Right cardiac atrium (tissue), 5 donors: ENCODE results near the gene CTBP2. TPM values are rescaled to one million over a fixed set of nuclear protein-coding genes. Genes with fewer than 3 reads are reported as not detected.

Source experiments
- ATAC-seq, 2 donors: fragments of 200-7000 bp; cut with Tn5 transposase; one replicate each; pipeline versions ENCODE4 v1.8.0 to v1.9.1; 2020; ENCODE audit warnings: moderate library complexity in 2 of 2, mild to moderate bottlenecking in 1 of 2
- DNase-seq, 3 donors: peaks; one replicate each; pipeline ENCODE4 v3.0.0-alpha.2; 2020
- H3K27ac ChIP-seq: one replicate; pipeline ENCODE4 v1.5.1; 2013; ENCODE audit warnings: mild to moderate bottlenecking, low read length, control low read depth, moderate library complexity
- H3K27me3 ChIP-seq: one replicate; pipeline ENCODE4 v1.6.1; 2013; ENCODE audit not compliant: control insufficient read depth, insufficient read depth
- H3K4me1 ChIP-seq: one replicate; pipeline ENCODE4 v1.6.1; 2013; ENCODE audit warnings: low read length; ENCODE audit not compliant: control insufficient read depth, insufficient read depth
- H3K4me3 ChIP-seq: one replicate; pipeline ENCODE4 v1.5.1; 2013; ENCODE audit warnings: low read length, control low read depth
- H3K9me3 ChIP-seq: one replicate; pipeline ENCODE4 v1.6.1; 2013; ENCODE audit warnings: low read length; ENCODE audit not compliant: control insufficient read depth
- WGBS: extraction: QIAGEN DNeasy Blood & Tissue Kit; methylation state at CpG from one replicate; pipeline ENCODE4 v1.1.7; 2013; 5-methylcytosine and 5-hydroxymethylcytosine counted together
- intact Hi-C, 4 donors: fragments of 100-400 bp; cut with DNase I; formaldehyde crosslinking; loops; one replicate each; pipeline versions ENCODE4 v1.11.0 to v1.14.0; 2022 to 2023
- polyA plus RNA-seq: library from polyadenylated mRNA; stranded (reverse); fragments of 200-250 nt; gene quantifications from one replicate; pipeline ENCODE4 v1.2.3, GENCODE V29; 2013
- total RNA-seq, 4 donors: library from RNA; stranded (reverse); fragmentation: NEBNext Ultra II Directional; extraction: Animal tissue kit (Norgen Biotek cat#: 25700); gene quantifications; one replicate each; pipeline ENCODE4 v1.2.1, GENCODE V29; 2021
- donor health status: healthy with polysubstance abuse.
- donor health status: DM: no; HTN: yes; CAD: no.
- donor health status: DM: no; HTN: no; CAD: no.
- donor health status: DM: no; HTN: yes; CAD: no; lungs with severe emphysema.
- donor health status: DM: yes; HTN: yes; CAD: no.

Gene CTBP2
- total and polyA plus RNA-seq, 5 donors: 16.6 to 38.7 (median 37.6) TPM

- intact Hi-C loops: no loop called here
- H3K4me3 ChIP-seq: no peak overlapping the region
- H3K27ac ChIP-seq: no peak overlapping the region
- ATAC-seq (no peak), DNase-seq (no peak)
- no peaks in the 10 kb centered on the region for H3K4me1 ChIP-seq
- H3K9me3 ChIP-seq: no peaks in the 10 kb centered on the region
- H3K27me3 ChIP-seq: no peaks in the 10 kb centered on the region
- 57% methylated on average over 3 of the region's 3 CpGs for WGBS
Observed at GRCh38 chr10:125200396-125200795, 40.0 kb upstream of the CTBP2 start.

GRCh38 chr10:125199270-125199669 lies 38.9 kb upstream of the CTBP2 start:
- WGBS: 91% methylated on average over 2 of the region's 2 CpGs
- Histone ChIP-seq H3K27me3 (no peaks in the 10 kb centered on the region), H3K4me1 (no peaks in the 10 kb centered on the region), H3K9me3 (no peaks in the 10 kb centered on the region), H3K4me3 (no peak overlapping the region), H3K27ac (no peak overlapping the region)
- intact Hi-C loops: no loop called here
- ATAC-seq (no peak), DNase-seq (no peak)

- intact Hi-C loops: no loop called here
- H3K4me3 ChIP-seq: no peak overlapping the region
- H3K27me3 ChIP-seq: no peaks in the 10 kb centered on the region
- no peaks in the 10 kb centered on the region for H3K9me3 ChIP-seq
- no peak overlapping the region for H3K27ac ChIP-seq
- WGBS: 77% methylated on average over 10 of the region's 10 CpGs
- no peak for DNase-seq
- no peaks in the 10 kb centered on the region for H3K4me1 ChIP-seq
- no peak for ATAC-seq
Observed at GRCh38 chr10:125194814-125195213, 34.5 kb upstream of the CTBP2 start.

- H3K27ac ChIP-seq: no peak overlapping the region
- 85% methylated on average over 11 of the region's 11 CpGs for WGBS
- H3K4me3 ChIP-seq: no peak overlapping the region
- no peaks in the 10 kb centered on the region for H3K9me3 ChIP-seq
- intact Hi-C loops: no loop called here
- DNase-seq: no peak
- no peaks in the 10 kb centered on the region for H3K4me1 ChIP-seq
- no peak for ATAC-seq
- H3K27me3 ChIP-seq: no peaks in the 10 kb centered on the region
Observed at GRCh38 chr10:125193306-125193877, 33.0 kb upstream of the CTBP2 start.

- H3K27ac ChIP-seq: no peak overlapping the region
- DNase-seq: no peak
- 83% methylated on average over 12 of the region's 12 CpGs for WGBS
Observed at GRCh38 chr10:125192620-125193019, 32.3 kb upstream of the CTBP2 start.

GRCh38 chr10:125192005-125192404 lies 31.6 kb upstream of the CTBP2 start:
- Histone ChIP-seq H3K27ac (no peak overlapping the region), H3K4me3 (no peak overlapping the region), H3K27me3 (no peaks in the 10 kb centered on the region), H3K4me1 (no peaks in the 10 kb centered on the region), H3K9me3 (no peaks in the 10 kb centered on the region)
- no peak for DNase-seq
- ATAC-seq: no peak
- 89% methylated on average over 9 of the region's 9 CpGs for WGBS
- intact Hi-C loops: no loop called here

More at GRCh38 chr10:125192620-125193019, 32.3 kb upstream of the CTBP2 start:
- Histone ChIP-seq H3K9me3 (no peaks in the 10 kb centered on the region), H3K4me1 (no peaks in the 10 kb centered on the region), H3K27me3 (no peaks in the 10 kb centered on the region), H3K4me3 (no peak overlapping the region)
- no peak for ATAC-seq
- intact Hi-C loops: no loop called here

GRCh38 chr10:125190946-125191345 lies 30.6 kb upstream of the CTBP2 start:
- ATAC-seq: no peak
- no peak overlapping the region for H3K4me3 ChIP-seq
- H3K9me3 ChIP-seq: no peaks in the 10 kb centered on the region
- intact Hi-C loops: no loop called here
- DNase-seq: no peak
- H3K27me3 ChIP-seq: no peaks in the 10 kb centered on the region
- no peak overlapping the region for H3K27ac ChIP-seq
- WGBS: 74% methylated on average over 8 of the region's 8 CpGs
- H3K4me1 ChIP-seq: no peaks in the 10 kb centered on the region

GRCh38 chr10:125190414-125190813 lies 30.1 kb upstream of the CTBP2 start:
- 79% methylated on average over 6 of the region's 6 CpGs for WGBS
- H3K4me3 ChIP-seq: no peak overlapping the region
- intact Hi-C loops: no loop called here
- ATAC-seq: no peak
- no peak overlapping the region for H3K27ac ChIP-seq
- no peak for DNase-seq
- H3K9me3 ChIP-seq: no peaks in the 10 kb centered on the region
- no peaks in the 10 kb centered on the region for H3K4me1 ChIP-seq
- H3K27me3 ChIP-seq: no peaks in the 10 kb centered on the region

- no peaks in the 10 kb centered on the region for H3K4me1 ChIP-seq
- no peak for DNase-seq
- ATAC-seq: no peak
- 82% methylated on average over 8 of the region's 8 CpGs for WGBS
- intact Hi-C loops: no loop called here
- no peak overlapping the region for H3K4me3 ChIP-seq
- no peaks in the 10 kb centered on the region for H3K9me3 ChIP-seq
- H3K27ac ChIP-seq: no peak overlapping the region
- no peaks in the 10 kb centered on the region for H3K27me3 ChIP-seq
Observed at GRCh38 chr10:125189162-125189561, 28.8 kb upstream of the CTBP2 start.

GRCh38 chr10:125187238-125188194 lies 27.2 kb upstream of the CTBP2 start:
- no peak overlapping the region for H3K27ac ChIP-seq
- intact Hi-C loops: no loop called here
- ATAC-seq (no peak), DNase-seq (no peak)
- no peaks in the 10 kb centered on the region for H3K27me3 ChIP-seq
- no peaks in the 10 kb centered on the region for H3K9me3 ChIP-seq
- H3K4me1 ChIP-seq: no peaks in the 10 kb centered on the region
- no peak overlapping the region for H3K4me3 ChIP-seq
- 82% methylated on average over 6 of the region's 6 CpGs for WGBS

GRCh38 chr10:125186431-125187170 lies 26.2 kb upstream of the CTBP2 start:
- no peaks in the 10 kb centered on the region for H3K4me1 ChIP-seq
- intact Hi-C loops: no loop called here
- WGBS: 88% methylated on average over 18 of the region's 18 CpGs
- H3K27ac ChIP-seq: no peak overlapping the region
- no peaks in the 10 kb centered on the region for H3K9me3 ChIP-seq
- H3K4me3 ChIP-seq: no peak overlapping the region
- no peak for DNase-seq
- no peak for ATAC-seq
- no peaks in the 10 kb centered on the region for H3K27me3 ChIP-seq
